ENCODE measurements around the gene NOD1. TPM values are rescaled to one million over a fixed set of nuclear protein-coding genes. Genes with fewer than 3 reads are reported as not detected.

NOD1 gene
- total RNA-seq, 1 experiment from 2014 or later, result 8.1 TPM

DNA sequence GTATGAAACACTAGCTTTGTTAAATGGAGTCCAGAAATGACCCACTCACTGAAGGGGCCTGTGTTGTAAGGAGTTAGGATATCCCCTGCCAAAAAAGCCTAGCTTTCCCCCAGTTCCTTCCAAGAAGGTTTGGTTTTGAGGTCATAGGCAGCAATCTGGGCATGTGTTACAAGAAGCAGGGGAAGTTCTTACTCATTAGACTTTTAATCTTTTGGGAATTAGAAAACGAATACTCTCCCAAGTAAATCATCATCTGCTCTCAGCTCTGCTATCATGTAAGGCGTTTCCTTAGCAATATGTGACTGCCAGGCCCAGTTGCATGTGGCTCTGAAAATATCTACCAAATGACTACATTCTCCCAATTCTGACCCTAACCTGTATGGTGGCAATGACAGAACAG, 3.7 kb downstream of the NOD1 start:
- in situ Hi-C loops (cut with HindIII; ENCODE audit: low pct_unique_long_range_greater_than_20kb, low sequenced_read_pairs) (no loop called here), intact Hi-C loops (cut with micrococcal nuclease; ENCODE audit: unreplicated experiment) (no loop called here)
- Histone ChIP-seq H3K27me3 (ENCODE audit: control insufficient read depth, insufficient read depth, low read length) (no peaks in the 10 kb centered on the region), H3K9me3 (ENCODE audit: control insufficient read depth, insufficient read depth, low read depth, low read length) (no peaks in the 10 kb centered on the region), H3K27ac (ENCODE audit: low read length) (no peak overlapping the region), H3K36me3 (ENCODE audit: control insufficient read depth, insufficient read depth, low read length) (no peaks in the 10 kb centered on the region), H3K4me1 (ENCODE audit: control insufficient read depth, insufficient read depth, low read length) (peaks cover 17% of the 10 kb centered on the region; the same call in 1 of the 2 replicates), H3K4me3 (ENCODE audit: low read depth in 2 of 2, low read length in 2 of 2) (no peak overlapping the region)
- ChIA-PET POLR2A (interaction anchor here (0.6 kb wide), 1 partner anchor 8 kb away, joined by 4 read pairs; no protein-coding TSS in a partner anchor), CTCF (interaction anchor here (0.6 kb wide), 1 partner anchor 195 kb away, joined by 3 read pairs; no protein-coding TSS in a partner anchor)
- TF ChIP-seq TCF7L2 (IDR thresholded peaks at IDR 0.05; ENCODE audit: low read depth, low read length), result no peak
- TF ChIP-seq, protein P1, sequence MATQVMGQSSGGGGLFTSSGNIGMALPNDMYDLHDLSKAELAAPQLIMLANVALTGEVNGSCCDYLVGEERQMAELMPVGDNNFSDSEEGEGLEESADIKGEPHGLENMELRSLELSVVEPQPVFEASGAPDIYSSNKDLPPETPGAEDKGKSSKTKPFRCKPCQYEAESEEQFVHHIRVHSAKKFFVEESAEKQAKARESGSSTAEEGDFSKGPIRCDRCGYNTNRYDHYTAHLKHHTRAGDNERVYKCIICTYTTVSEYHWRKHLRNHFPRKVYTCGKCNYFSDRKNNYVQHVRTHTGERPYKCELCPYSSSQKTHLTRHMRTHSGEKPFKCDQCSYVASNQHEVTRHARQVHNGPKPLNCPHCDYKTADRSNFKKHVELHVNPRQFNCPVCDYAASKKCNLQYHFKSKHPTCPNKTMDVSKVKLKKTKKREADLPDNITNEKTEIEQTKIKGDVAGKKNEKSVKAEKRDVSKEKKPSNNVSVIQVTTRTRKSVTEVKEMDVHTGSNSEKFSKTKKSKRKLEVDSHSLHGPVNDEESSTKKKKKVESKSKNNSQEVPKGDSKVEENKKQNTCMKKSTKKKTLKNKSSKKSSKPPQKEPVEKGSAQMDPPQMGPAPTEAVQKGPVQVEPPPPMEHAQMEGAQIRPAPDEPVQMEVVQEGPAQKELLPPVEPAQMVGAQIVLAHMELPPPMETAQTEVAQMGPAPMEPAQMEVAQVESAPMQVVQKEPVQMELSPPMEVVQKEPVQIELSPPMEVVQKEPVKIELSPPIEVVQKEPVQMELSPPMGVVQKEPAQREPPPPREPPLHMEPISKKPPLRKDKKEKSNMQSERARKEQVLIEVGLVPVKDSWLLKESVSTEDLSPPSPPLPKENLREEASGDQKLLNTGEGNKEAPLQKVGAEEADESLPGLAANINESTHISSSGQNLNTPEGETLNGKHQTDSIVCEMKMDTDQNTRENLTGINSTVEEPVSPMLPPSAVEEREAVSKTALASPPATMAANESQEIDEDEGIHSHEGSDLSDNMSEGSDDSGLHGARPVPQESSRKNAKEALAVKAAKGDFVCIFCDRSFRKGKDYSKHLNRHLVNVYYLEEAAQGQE (IDR thresholded peaks at IDR 0.05; ENCODE audit: insufficient read depth in 1 of 2, low read depth in 2 of 2, low read length in 1 of 2), result no peak
- DNase-seq (ENCODE audit: low read depth, low spot score), result no peak
- no peak for ATAC-seq
- BruUV-seq (replicated peaks), result no TSS peak

DNA sequence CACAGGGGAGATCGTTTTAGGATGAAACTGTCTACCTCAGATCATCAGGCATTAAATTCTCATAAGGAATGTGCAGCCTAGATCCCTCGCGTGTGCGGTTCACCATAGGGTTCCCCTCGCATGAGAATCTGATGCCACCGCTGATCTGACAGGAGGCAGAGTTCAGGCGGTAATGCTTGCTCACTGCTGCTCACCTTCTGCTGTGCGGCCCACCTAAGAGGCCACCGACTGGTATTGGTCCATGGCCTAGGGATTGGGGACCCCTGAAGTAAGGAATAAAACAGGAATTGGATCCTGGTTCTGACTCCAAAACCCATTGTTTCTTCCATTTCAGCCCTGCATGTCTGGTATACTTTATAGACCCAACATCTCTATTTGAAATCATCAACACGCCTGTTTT, 4.1 kb downstream of the NOD1 start:
- ChIA-PET POLR2A (interaction anchor here (0.6 kb wide), 1 partner anchor 8 kb away, joined by 4 read pairs; no protein-coding TSS in a partner anchor), CTCF (interaction anchor here (0.6 kb wide), 1 partner anchor 194 kb away, joined by 3 read pairs; no protein-coding TSS in a partner anchor)
- no peak overlapping the region for H3K27ac ChIP-seq (ENCODE audit: low read length)
- H3K4me1 ChIP-seq (ENCODE audit: control insufficient read depth, insufficient read depth, low read length), result peaks cover 16% of the 10 kb centered on the region; the same call in 1 of the 2 replicates
- BruUV-seq (replicated peaks), result no TSS peak
- H3K36me3 ChIP-seq (ENCODE audit: control insufficient read depth, insufficient read depth, low read length), result no peaks in the 10 kb centered on the region
- no peaks in the 10 kb centered on the region for H3K27me3 ChIP-seq (ENCODE audit: control insufficient read depth, insufficient read depth, low read length)
- DNase-seq (ENCODE audit: low read depth, low spot score), result no peak
- TF ChIP-seq POLR2AphosphoS5 (IDR thresholded peaks at IDR 0.05; ENCODE audit: low read depth, low read length) (no peak), SIN3A (IDR thresholded peaks at IDR 0.05; ENCODE audit: borderline replicate concordance, insufficient read depth, low read depth, low read length) (no peak)
- TF ChIP-seq, protein P2, sequence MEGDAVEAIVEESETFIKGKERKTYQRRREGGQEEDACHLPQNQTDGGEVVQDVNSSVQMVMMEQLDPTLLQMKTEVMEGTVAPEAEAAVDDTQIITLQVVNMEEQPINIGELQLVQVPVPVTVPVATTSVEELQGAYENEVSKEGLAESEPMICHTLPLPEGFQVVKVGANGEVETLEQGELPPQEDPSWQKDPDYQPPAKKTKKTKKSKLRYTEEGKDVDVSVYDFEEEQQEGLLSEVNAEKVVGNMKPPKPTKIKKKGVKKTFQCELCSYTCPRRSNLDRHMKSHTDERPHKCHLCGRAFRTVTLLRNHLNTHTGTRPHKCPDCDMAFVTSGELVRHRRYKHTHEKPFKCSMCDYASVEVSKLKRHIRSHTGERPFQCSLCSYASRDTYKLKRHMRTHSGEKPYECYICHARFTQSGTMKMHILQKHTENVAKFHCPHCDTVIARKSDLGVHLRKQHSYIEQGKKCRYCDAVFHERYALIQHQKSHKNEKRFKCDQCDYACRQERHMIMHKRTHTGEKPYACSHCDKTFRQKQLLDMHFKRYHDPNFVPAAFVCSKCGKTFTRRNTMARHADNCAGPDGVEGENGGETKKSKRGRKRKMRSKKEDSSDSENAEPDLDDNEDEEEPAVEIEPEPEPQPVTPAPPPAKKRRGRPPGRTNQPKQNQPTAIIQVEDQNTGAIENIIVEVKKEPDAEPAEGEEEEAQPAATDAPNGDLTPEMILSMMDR (IDR thresholded peaks at IDR 0.05), result no peak
- H3K9me3 ChIP-seq (ENCODE audit: control insufficient read depth, insufficient read depth, low read depth, low read length), result no peaks in the 10 kb centered on the region
- in situ Hi-C loops (cut with HindIII; ENCODE audit: low pct_unique_long_range_greater_than_20kb, low sequenced_read_pairs) (no loop called here), intact Hi-C loops (cut with micrococcal nuclease; ENCODE audit: unreplicated experiment) (no loop called here)
- H3K4me3 ChIP-seq (ENCODE audit: low read depth in 2 of 2, low read length in 2 of 2), result no peak overlapping the region
- ATAC-seq, result no peak

DNA sequence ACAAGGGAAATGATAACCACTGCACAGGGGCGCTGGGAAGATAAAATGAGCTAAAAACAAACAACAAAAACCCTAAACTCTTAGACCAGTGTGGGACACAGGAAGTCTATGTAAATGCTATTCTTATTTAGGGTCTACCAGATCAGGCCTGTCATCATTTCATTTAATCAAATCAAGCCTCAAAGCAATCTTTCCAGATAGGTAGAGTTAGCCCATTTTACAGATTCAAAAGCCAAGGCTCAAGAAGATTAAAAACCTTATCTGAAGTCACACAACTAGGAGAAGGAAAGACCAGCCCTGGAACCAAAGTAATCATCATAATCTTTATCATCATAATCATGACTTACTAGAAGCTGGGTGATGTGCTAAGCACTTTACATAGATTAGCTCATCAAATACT, 4.7 kb downstream of the NOD1 start:
- TF ChIP-seq, protein P2 (IDR thresholded peaks at IDR 0.05), result no peak
- no peak for TF ChIP-seq SIN3A (IDR thresholded peaks at IDR 0.05; ENCODE audit: borderline replicate concordance, insufficient read depth, low read depth, low read length)
- TF ChIP-seq, protein P1 (IDR thresholded peaks at IDR 0.05; ENCODE audit: insufficient read depth in 1 of 2, low read depth in 2 of 2, low read length in 1 of 2), result no peak
- TF ChIP-seq TCF7L2 (IDR thresholded peaks at IDR 0.05; ENCODE audit: low read depth, low read length), result no peak
- no peak for TF ChIP-seq POLR2AphosphoS5 (IDR thresholded peaks at IDR 0.05; ENCODE audit: low read depth, low read length)
- H3K27me3 ChIP-seq (ENCODE audit: control insufficient read depth, insufficient read depth, low read length), result no peaks in the 10 kb centered on the region
- H3K36me3 ChIP-seq (ENCODE audit: control insufficient read depth, insufficient read depth, low read length), result no peaks in the 10 kb centered on the region
- no peak overlapping the region for H3K4me3 ChIP-seq (ENCODE audit: low read depth in 2 of 2, low read length in 2 of 2)
- DNase-seq (ENCODE audit: low read depth, low spot score) (no peak), ATAC-seq (no peak)
- peaks cover 11% of the 10 kb centered on the region; the same call in 1 of the 2 replicates for H3K4me1 ChIP-seq (ENCODE audit: control insufficient read depth, insufficient read depth, low read length)
- ChIA-PET POLR2A (no interaction called here), CTCF (no interaction called here)
- H3K27ac ChIP-seq (ENCODE audit: low read length), result no peak overlapping the region
- intact Hi-C loops (cut with micrococcal nuclease; ENCODE audit: unreplicated experiment), result no loop called here
- in situ Hi-C loops (cut with HindIII; ENCODE audit: low pct_unique_long_range_greater_than_20kb, low sequenced_read_pairs), result no loop called here
- BruUV-seq (replicated peaks), result no TSS peak
- H3K9me3 ChIP-seq (ENCODE audit: control insufficient read depth, insufficient read depth, low read depth, low read length), result no peaks in the 10 kb centered on the region
